Measurements from ENCODE around the gene SLC30A1.

The SLC30A1 gene

GRCh38 chr1:211591980-211592493 is 13.1 kb upstream of the SLC30A1 start:
- Histone ChIP-seq H3K9ac (ENCODE audit: low read length) (no peak overlapping the region), H3K36me3 (ENCODE audit: low read length) (no peaks in the 10 kb centered on the region), H3K9me3 (ENCODE audit: insufficient read depth, low read length) (no peaks in the 10 kb centered on the region), H4K20me1 (ENCODE audit: low read depth, low read length) (no peaks in the 10 kb centered on the region), H3K4me2 (ENCODE audit: low read depth, low read length, poor library complexity, severe bottlenecking) (no peak overlapping the region), H3K27ac (ENCODE audit: low read depth, low read length) (no peak overlapping the region), H3F3A (ENCODE audit: insufficient read depth) (no peaks in the 10 kb centered on the region), H3K9me2 (replicated peaks; ENCODE audit: insufficient read depth, low read length) (no peaks in the 10 kb centered on the region), H3K79me2 (ENCODE audit: insufficient read depth, low read length) (no peaks in the 10 kb centered on the region), H3K4me3 (ENCODE audit: insufficient read depth, low read length, poor library complexity, severe bottlenecking) (no peak overlapping the region), H2AFZ (ENCODE audit: low read depth, low read length, severe bottlenecking) (no peak overlapping the region), H3K27me3 (ENCODE audit: low read length) (no peaks in the 10 kb centered on the region)
- no peak for TF ChIP-seq EZH2phosphoT487 (conservative IDR thresholded peaks at IDR 0.05; ENCODE audit: low read length)
- TF ChIP-seq CTCF (IDR thresholded peaks at IDR 0.05; ENCODE audit: insufficient read depth, low read length, poor library complexity, severe bottlenecking): no peak

DNA sequence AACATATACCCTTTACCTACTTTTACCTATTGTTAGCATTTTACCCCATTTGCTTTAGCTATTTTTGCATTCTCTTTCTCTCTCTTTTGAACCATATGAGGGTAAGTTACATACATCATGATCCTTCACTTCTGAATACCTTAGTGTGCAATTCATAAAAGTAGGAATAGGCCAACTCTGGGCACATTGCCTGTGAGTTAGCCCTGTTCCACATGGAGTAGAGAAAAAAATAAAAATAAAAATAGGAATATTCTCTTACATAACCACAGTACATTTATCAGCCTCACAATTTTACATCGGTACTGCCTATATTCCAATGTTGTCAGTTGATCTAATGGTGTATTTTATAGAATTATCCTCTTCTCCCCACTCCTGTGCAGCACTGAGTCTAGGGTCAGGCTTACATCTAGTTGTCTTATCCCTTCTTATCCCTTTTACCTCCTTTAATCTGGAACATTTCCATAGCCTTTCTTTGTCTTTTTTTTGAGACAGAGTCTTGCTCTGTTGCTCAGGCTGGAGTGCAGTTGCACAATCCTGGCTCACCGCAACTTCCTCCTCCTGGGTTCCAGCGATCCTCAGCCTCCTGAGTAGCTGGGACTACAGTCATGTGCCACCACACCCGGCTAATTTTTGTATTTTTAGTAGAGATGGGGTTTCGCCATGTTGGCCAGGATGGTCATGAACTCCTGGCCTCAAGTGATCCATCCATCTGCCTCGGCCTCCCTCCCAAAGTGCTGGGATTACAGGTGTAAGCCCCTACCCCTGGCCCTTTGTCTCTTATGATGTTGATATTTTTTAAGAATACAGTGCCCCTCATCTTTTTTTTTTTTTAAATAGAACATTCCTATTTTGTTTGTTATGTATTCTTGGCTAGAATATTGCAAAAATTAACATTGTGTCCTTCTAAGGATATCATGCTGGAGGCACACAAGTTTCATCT is 11.1 kb upstream of the SLC30A1 start:
- Histone ChIP-seq H3K4me3 (ENCODE audit: insufficient read depth, low read length, poor library complexity, severe bottlenecking) (no peak overlapping the region), H3K79me2 (ENCODE audit: insufficient read depth, low read length) (no peaks in the 10 kb centered on the region), H3K9ac (ENCODE audit: low read length) (no peak overlapping the region), H3K4me2 (ENCODE audit: low read depth, low read length, poor library complexity, severe bottlenecking) (no peak overlapping the region), H3K27ac (ENCODE audit: low read depth, low read length) (no peak overlapping the region), H3K27me3 (ENCODE audit: low read length) (no peaks in the 10 kb centered on the region), H2AFZ (ENCODE audit: low read depth, low read length, severe bottlenecking) (no peak overlapping the region), H4K20me1 (ENCODE audit: low read depth, low read length) (no peaks in the 10 kb centered on the region), H3K9me3 (ENCODE audit: insufficient read depth, low read length) (no peaks in the 10 kb centered on the region), H3K9me2 (replicated peaks; ENCODE audit: insufficient read depth, low read length) (no peaks in the 10 kb centered on the region), H3F3A (ENCODE audit: insufficient read depth) (no peaks in the 10 kb centered on the region), H3K36me3 (ENCODE audit: low read length) (no peaks in the 10 kb centered on the region)
- TF ChIP-seq EZH2phosphoT487 (conservative IDR thresholded peaks at IDR 0.05; ENCODE audit: low read length) (no peak), CTCF (IDR thresholded peaks at IDR 0.05; ENCODE audit: insufficient read depth, low read length, poor library complexity, severe bottlenecking) (no peak)

- Histone ChIP-seq H3F3A (ENCODE audit: insufficient read depth) (no peaks in the 10 kb centered on the region), H3K4me3 (ENCODE audit: insufficient read depth, low read length, poor library complexity, severe bottlenecking) (no peak overlapping the region), H3K9me3 (ENCODE audit: insufficient read depth, low read length) (no peaks in the 10 kb centered on the region), H3K4me2 (ENCODE audit: low read depth, low read length, poor library complexity, severe bottlenecking) (no peak overlapping the region), H3K36me3 (ENCODE audit: low read length) (no peaks in the 10 kb centered on the region), H3K27me3 (ENCODE audit: low read length) (no peaks in the 10 kb centered on the region), H2AFZ (ENCODE audit: low read depth, low read length, severe bottlenecking) (no peak overlapping the region), H4K20me1 (ENCODE audit: low read depth, low read length) (no peaks in the 10 kb centered on the region), H3K79me2 (ENCODE audit: insufficient read depth, low read length) (no peaks in the 10 kb centered on the region), H3K9me2 (replicated peaks; ENCODE audit: insufficient read depth, low read length) (no peaks in the 10 kb centered on the region), H3K27ac (ENCODE audit: low read depth, low read length) (no peak overlapping the region), H3K9ac (ENCODE audit: low read length) (no peak overlapping the region)
- TF ChIP-seq CTCF (IDR thresholded peaks at IDR 0.05; ENCODE audit: insufficient read depth, low read length, poor library complexity, severe bottlenecking): no peak
- no peak for TF ChIP-seq EZH2phosphoT487 (conservative IDR thresholded peaks at IDR 0.05; ENCODE audit: low read length)
These were observed 9.8 kb upstream of the SLC30A1 start for GRCh38 chr1:211588711-211589110.

All from SU-DHL-6 (cell line).